ENCODE data around the gene TSFM.

- TF ChIP-seq, protein P1, sequence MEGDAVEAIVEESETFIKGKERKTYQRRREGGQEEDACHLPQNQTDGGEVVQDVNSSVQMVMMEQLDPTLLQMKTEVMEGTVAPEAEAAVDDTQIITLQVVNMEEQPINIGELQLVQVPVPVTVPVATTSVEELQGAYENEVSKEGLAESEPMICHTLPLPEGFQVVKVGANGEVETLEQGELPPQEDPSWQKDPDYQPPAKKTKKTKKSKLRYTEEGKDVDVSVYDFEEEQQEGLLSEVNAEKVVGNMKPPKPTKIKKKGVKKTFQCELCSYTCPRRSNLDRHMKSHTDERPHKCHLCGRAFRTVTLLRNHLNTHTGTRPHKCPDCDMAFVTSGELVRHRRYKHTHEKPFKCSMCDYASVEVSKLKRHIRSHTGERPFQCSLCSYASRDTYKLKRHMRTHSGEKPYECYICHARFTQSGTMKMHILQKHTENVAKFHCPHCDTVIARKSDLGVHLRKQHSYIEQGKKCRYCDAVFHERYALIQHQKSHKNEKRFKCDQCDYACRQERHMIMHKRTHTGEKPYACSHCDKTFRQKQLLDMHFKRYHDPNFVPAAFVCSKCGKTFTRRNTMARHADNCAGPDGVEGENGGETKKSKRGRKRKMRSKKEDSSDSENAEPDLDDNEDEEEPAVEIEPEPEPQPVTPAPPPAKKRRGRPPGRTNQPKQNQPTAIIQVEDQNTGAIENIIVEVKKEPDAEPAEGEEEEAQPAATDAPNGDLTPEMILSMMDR (IDR thresholded peaks at IDR 0.05; ENCODE audit: insufficient read depth, low read length, poor library complexity, severe bottlenecking): no peak
- TF ChIP-seq EZH2phosphoT487 (conservative IDR thresholded peaks at IDR 0.05; ENCODE audit: low read length): no peak
Observed at GRCh38 chr12:57763881-57764661, 18.5 kb upstream of the TSFM start.
